HG03196 (cell line): Measurements from ENCODE around the gene ARFRP1.
"Not testable (repeated sequence)": the region's sequence is repeated elsewhere in the genome, so short reads cannot be mapped to it uniquely, and the experiment has no call there.

Experiments used
- ATAC-seq: cut with Tn5 transposase; IDR thresholded peaks from one replicate; pipeline ENCODE4 v1.9.1; 2021; ENCODE audit not compliant: unreplicated experiment

Gene ARFRP1

GRCh38 chr20:63657937-63658748, 49.6 kb downstream of the ARFRP1 start, which contains the start of gene RTEL1:
TSS of gene RTEL1 (plus strand) at chr20:63658312. CDS start at chr20:63659403, 1,091 bp downstream.
- ATAC-seq: peak; percentile 80

- ATAC-seq: no peak
These were observed 50.4 kb downstream of the ARFRP1 start for GRCh38 chr20:63657260-63657936.

- ATAC-seq: no peak
These were observed 51.3 kb downstream of the ARFRP1 start for GRCh38 chr20:63656451-63656850.

GRCh38 chr20:63655249-63655648, 52.5 kb downstream of the ARFRP1 start:
- no peak for ATAC-seq

- ATAC-seq: no peak
These were observed 53.7 kb downstream of the ARFRP1 start for GRCh38 chr20:63653974-63654668.

GRCh38 chr20:63653041-63653973, 54.5 kb downstream of the ARFRP1 start, which contains the start of gene STMN3:
TSS of gene STMN3 (minus strand) at chr20:63653424. CDS start at chr20:63653345, 79 bp downstream.
- no peak for ATAC-seq

GRCh38 chr20:63652192-63652980, 55.4 kb downstream of the ARFRP1 start:
- no peak for ATAC-seq

GRCh38 chr20:63651942-63652191, 55.9 kb downstream of the ARFRP1 start:
- ATAC-seq: no peak

- ATAC-seq: not testable (repeated sequence)
These were observed 57.3 kb downstream of the ARFRP1 start for GRCh38 chr20:63650486-63650885.

DNA sequence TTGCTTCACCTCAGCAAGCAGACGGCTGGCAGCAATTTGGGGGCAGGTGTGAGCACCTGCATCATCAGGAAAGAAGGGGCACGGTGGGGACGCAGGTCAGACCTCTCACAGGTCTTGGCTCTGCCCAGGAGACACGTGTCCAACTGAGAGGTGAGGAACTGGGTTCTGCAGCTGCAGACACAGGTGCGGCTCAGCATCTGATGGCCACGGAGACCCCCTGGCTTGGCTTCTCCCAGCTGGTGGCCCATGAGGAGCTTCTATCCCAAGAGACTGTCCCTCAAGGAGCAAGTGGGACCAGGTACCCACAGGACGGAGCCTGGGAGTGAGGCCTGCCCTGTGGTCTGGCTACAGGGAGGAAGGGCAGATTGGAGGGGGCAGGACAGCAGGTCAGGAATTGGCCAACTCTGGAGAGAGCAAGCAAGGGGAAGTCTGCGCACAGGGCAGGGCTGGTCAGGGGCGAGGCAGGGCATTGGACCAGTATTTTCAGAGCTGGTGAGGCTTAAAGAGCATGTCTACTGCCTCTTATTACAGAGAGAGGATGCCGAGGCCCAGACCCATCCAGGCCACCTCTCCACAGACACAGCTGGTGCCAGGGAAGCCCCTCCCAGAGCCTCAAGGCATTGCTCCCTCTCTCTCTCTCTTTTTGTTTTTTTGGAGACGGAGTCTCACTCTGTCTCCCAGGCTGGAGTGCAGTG, 58.7 kb downstream of the ARFRP1 start:
- no peak for ATAC-seq
